ENCODE results near the gene ARHGAP26. TPM values are rescaled to one million over a fixed set of nuclear protein-coding genes. Genes with fewer than 3 reads are reported as not detected.

ARHGAP26 gene
- total and polyA plus RNA-seq, 9 donors: 1.9 to 47.1 (median 12.0) TPM

- Histone ChIP-seq H3K4me1 (ENCODE audit: insufficient read depth) (peaks cover 4% of the 10 kb centered on the region), H3K4me3 (no peak overlapping the region), H3K27ac (peak overlapping the region in 1 of 2 donors; percentile 41), H3K36me3 (no peaks in the 10 kb centered on the region), H3K27me3 (no peaks in the 10 kb centered on the region), H3K9me3 (no peaks in the 10 kb centered on the region)
- intact Hi-C loops (cut with DNase I): no loop called here
- WGBS, 3 donors: 27 to 44% (median 32%) methylated on average over 8 of the region's 8 CpGs
- peak; percentile 16 to 41 (median 31) for DNase-seq
- TF ChIP-seq EP300 (IDR thresholded peaks at IDR 0.05): no peak
- no peak for TF ChIP-seq CTCF (IDR thresholded peaks at IDR 0.05)
- TF ChIP-seq POLR2A (IDR thresholded peaks at IDR 0.05): no peak
These were observed 372.6 kb downstream of the ARHGAP26 start for GRCh38 chr5:143142596-143143435.

GRCh38 chr5:143143973-143144372, 373.8 kb downstream of the ARHGAP26 start:
- no peak overlapping the region for H3K4me3 ChIP-seq
- H3K27me3 ChIP-seq: no peaks in the 10 kb centered on the region
- no peaks in the 10 kb centered on the region for H3K9me3 ChIP-seq
- intact Hi-C loops (cut with DNase I): no loop called here
- H3K36me3 ChIP-seq: no peaks in the 10 kb centered on the region
- no peak overlapping the region for H3K27ac ChIP-seq
- DNase-seq: no peak
- H3K4me1 ChIP-seq (ENCODE audit: insufficient read depth): peaks cover 4% of the 10 kb centered on the region
- TF ChIP-seq CTCF (IDR thresholded peaks at IDR 0.05): no peak
- TF ChIP-seq POLR2A (IDR thresholded peaks at IDR 0.05): no peak
- TF ChIP-seq EP300 (IDR thresholded peaks at IDR 0.05): no peak
- WGBS, 3 donors: 96 to 98% (median 97%) methylated on average over 3 of the region's 3 CpGs

GRCh38 chr5:143145243-143146160, 375.3 kb downstream of the ARHGAP26 start:
- no peaks in the 10 kb centered on the region for H3K27me3 ChIP-seq
- peak overlapping the region in 1 of 2 donors; percentile 41 for H3K27ac ChIP-seq
- H3K9me3 ChIP-seq: no peaks in the 10 kb centered on the region
- no peak overlapping the region for H3K4me3 ChIP-seq
- TF ChIP-seq CTCF (IDR thresholded peaks at IDR 0.05) (no peak), EP300 (IDR thresholded peaks at IDR 0.05) (no peak), POLR2A (IDR thresholded peaks at IDR 0.05) (no peak)
- WGBS, 3 donors: 36 to 43% (median 37%) methylated on average over 9 of the region's 9 CpGs
- DNase-seq: no peak
- intact Hi-C loops (cut with DNase I): no loop called here
- peaks cover 4% of the 10 kb centered on the region for H3K4me1 ChIP-seq (ENCODE audit: insufficient read depth)
- H3K36me3 ChIP-seq: no peaks in the 10 kb centered on the region

GRCh38 chr5:143146161-143146560, 376.0 kb downstream of the ARHGAP26 start:
- H3K4me3 ChIP-seq: no peak overlapping the region
- DNase-seq: no peak
- TF ChIP-seq EP300 (IDR thresholded peaks at IDR 0.05) (no peak), CTCF (IDR thresholded peaks at IDR 0.05) (no peak), POLR2A (IDR thresholded peaks at IDR 0.05) (no peak)
- no peaks in the 10 kb centered on the region for H3K36me3 ChIP-seq
- H3K4me1 ChIP-seq (ENCODE audit: insufficient read depth): peaks cover 4% of the 10 kb centered on the region
- H3K27me3 ChIP-seq: no peaks in the 10 kb centered on the region
- H3K9me3 ChIP-seq: no peaks in the 10 kb centered on the region
- H3K27ac ChIP-seq: no peak overlapping the region
- intact Hi-C loops (cut with DNase I): no loop called here
